Spleen (tissue), 11 donors: ENCODE results near the gene KMO. TPM values are rescaled to one million over a fixed set of nuclear protein-coding genes. Genes with fewer than 3 reads are reported as not detected.

Experiments used
- DNase-seq: peaks from one replicate; pipeline ENCODE4 v3.0.0-alpha.2; 2020
- H3K27ac ChIP-seq, 8 donors: fragments of 200-600 bp; sonication (generic) in 7 of 8; 1 replicate in 4 of 8; 2 replicates in 4 of 8; pipeline versions ENCODE4 v1.5.0 to v1.8.0; 2016 to 2021; ENCODE audit warnings: inconsistent platforms in 4 of 8, mild to moderate bottlenecking in 4 of 8, moderate library complexity in 1 of 8
- H3K27me3 ChIP-seq, 7 donors: fragments of 200-600 bp; sonication (generic) in 6 of 7; replicated peaks in 1 of 7; 1 replicate in 4 of 7; 2 replicates in 3 of 7; pipeline versions ENCODE4 v1.5.0 to v1.8.0; 2016 to 2021; ENCODE audit warnings: inconsistent platforms in 3 of 7, mild to moderate bottlenecking in 1 of 7
- H3K36me3 ChIP-seq, 6 donors: fragments of 200-600 bp; sonication (generic) in 5 of 6; 1 replicate in 4 of 6; 2 replicates in 2 of 6; pipeline versions ENCODE4 v1.5.0 to v1.8.0; 2016 to 2021; ENCODE audit warnings: inconsistent platforms in 2 of 6
- H3K4me1 ChIP-seq, 6 donors: fragments of 200-600 bp; sonication (generic) in 5 of 6; 1 replicate in 3 of 6; 2 replicates in 3 of 6; pipeline versions ENCODE4 v1.5.0 to v1.8.0; 2016 to 2021; ENCODE audit warnings: inconsistent platforms in 3 of 6
- H3K4me3 ChIP-seq, 8 donors: fragments of 200-600 bp; sonication (generic) in 7 of 8; 1 replicate in 4 of 8; 2 replicates in 4 of 8; pipeline versions ENCODE4 v1.5.0 to v1.8.0; 2016 to 2021; ENCODE audit warnings: inconsistent platforms in 4 of 8, mild to moderate bottlenecking in 4 of 8, moderate library complexity in 2 of 8
- H3K9me3 ChIP-seq, 8 donors: fragments of 200-600 bp; sonication (generic) in 7 of 8; 1 replicate in 4 of 8; 2 replicates in 4 of 8; pipeline versions ENCODE4 v1.5.0 to v1.8.0; 2016 to 2021; ENCODE audit warnings: inconsistent platforms in 4 of 8
- POLR2A ChIP-seq, 3 donors: fragments of 450-650 bp; IDR thresholded peaks; one replicate each; pipeline ENCODE4 v1.5.1; 2017; ENCODE audit warnings: antibody characterized with exemption in 3 of 3, mild to moderate bottlenecking in 1 of 3
- POLR2AphosphoS5 ChIP-seq, 3 donors: sonication (generic); formaldehyde crosslinking; IDR thresholded peaks; one replicate each; pipeline ENCODE4 v1.5.1; 2017; ENCODE audit warnings: antibody characterized with exemption in 3 of 3
- WGBS, 5 donors: extraction: QIAGEN DNeasy Blood & Tissue Kit in 3 of 5; methylation state at CpG; one replicate each; pipeline versions ENCODE4 v1.1.5 to v1.1.7; 2013 to 2018; 5-methylcytosine and 5-hydroxymethylcytosine counted together
- intact Hi-C: fragments of 100-400 bp; cut with DNase I; formaldehyde crosslinking; loops from one replicate; pipeline ENCODE4 v1.15.0; 2023; ENCODE audit warnings: low total_unique reads
- polyA plus RNA-seq, 3 donors: library from polyadenylated mRNA; stranded (reverse); fragments of 200-250 nt; gene quantifications; one replicate each; pipeline ENCODE4 v1.2.1, GENCODE V29; 2013
- total RNA-seq, 7 donors: library from RNA; depleted of rRNA in 3 of 7; stranded (reverse); fragments of >200 nt in 3 of 7; fragmentation: NEBNext Ultra II Directional in 4 of 7; extraction: Animal tissue kit (Norgen Biotek cat#: 25700) in 4 of 7; gene quantifications; one replicate each; pipeline versions ENCODE4 v1.1.0 to v1.2.1, GENCODE V29; 2016 to 2021
- TF ChIP-seq, protein P1 (sequence below), 11 experiments: fragments of 200-600 bp in 7 of 11; fragments of 450-650 bp in 4 of 11; sonication (generic) in 4 of 11; IDR thresholded peaks in 8 of 11; conservative IDR thresholded peaks in 3 of 11; 1 replicate in 7 of 11; 2 replicates in 4 of 11; pipeline versions ENCODE4 v1.4.0 to v1.8.0; 2016 to 2021; ENCODE audit warnings: antibody characterized with exemption in 11 of 11, inconsistent platforms in 4 of 11, mild to moderate bottlenecking in 1 of 11
- donor health status: healthy with polysubstance abuse.
- donor health status: DM: no; HTN: no; CAD: no; lungs with moderate emphysema.
- donor health status: DM: no; HTN: no; CAD: no.
- donor health status: Bipolar disorder and iron deficiency.
- donor health status: healthy.
- donor health status: DM: no; HTN: no; CAD: no.
- donor health status: DM: yes; HTN: yes; CAD: no.

The KMO gene
- total and polyA plus RNA-seq, 10 donors, result 10.3 to 25.1 (median 15.2) TPM

GRCh38 chr1:241631674-241632073, 99.5 kb downstream of the KMO start:
- WGBS, 5 donors, result 85 to 93% (median 90%) methylated on average over 5 of the region's 5 CpGs
- no peaks in the 10 kb centered on the region for H3K27me3 ChIP-seq
- no peaks in the 10 kb centered on the region for H3K9me3 ChIP-seq
- no peak overlapping the region for H3K27ac ChIP-seq
- H3K4me3 ChIP-seq, result no peak overlapping the region
- no peak for DNase-seq
- H3K4me1 ChIP-seq, result peaks cover 0 to 49% (median 22%) of the 10 kb centered on the region in 6 donors
- peaks cover 0 to 30% (median 8%) of the 10 kb centered on the region in 6 donors for H3K36me3 ChIP-seq
- TF ChIP-seq POLR2AphosphoS5 (IDR thresholded peaks at IDR 0.05) (no peak), POLR2A (IDR thresholded peaks at IDR 0.05) (no peak)
- TF ChIP-seq, protein P1, sequence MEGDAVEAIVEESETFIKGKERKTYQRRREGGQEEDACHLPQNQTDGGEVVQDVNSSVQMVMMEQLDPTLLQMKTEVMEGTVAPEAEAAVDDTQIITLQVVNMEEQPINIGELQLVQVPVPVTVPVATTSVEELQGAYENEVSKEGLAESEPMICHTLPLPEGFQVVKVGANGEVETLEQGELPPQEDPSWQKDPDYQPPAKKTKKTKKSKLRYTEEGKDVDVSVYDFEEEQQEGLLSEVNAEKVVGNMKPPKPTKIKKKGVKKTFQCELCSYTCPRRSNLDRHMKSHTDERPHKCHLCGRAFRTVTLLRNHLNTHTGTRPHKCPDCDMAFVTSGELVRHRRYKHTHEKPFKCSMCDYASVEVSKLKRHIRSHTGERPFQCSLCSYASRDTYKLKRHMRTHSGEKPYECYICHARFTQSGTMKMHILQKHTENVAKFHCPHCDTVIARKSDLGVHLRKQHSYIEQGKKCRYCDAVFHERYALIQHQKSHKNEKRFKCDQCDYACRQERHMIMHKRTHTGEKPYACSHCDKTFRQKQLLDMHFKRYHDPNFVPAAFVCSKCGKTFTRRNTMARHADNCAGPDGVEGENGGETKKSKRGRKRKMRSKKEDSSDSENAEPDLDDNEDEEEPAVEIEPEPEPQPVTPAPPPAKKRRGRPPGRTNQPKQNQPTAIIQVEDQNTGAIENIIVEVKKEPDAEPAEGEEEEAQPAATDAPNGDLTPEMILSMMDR (IDR thresholded peaks at IDR 0.05 in 8 of 11, conservative IDR thresholded peaks at IDR 0.05 in 3 of 11), result no peak
- intact Hi-C loops, result loop anchor here (10.0 kb wide), 1 partner anchor 213 kb away; the partner anchor contains the start of gene EXO1

- DNase-seq, result no peak
- Histone ChIP-seq H3K27ac (no peak overlapping the region), H3K36me3 (peaks cover 0 to 30% (median 8%) of the 10 kb centered on the region in 6 donors), H3K4me3 (no peak overlapping the region), H3K4me1 (peaks cover 3 to 52% (median 26%) of the 10 kb centered on the region in 6 donors), H3K27me3 (no peaks in the 10 kb centered on the region), H3K9me3 (no peaks in the 10 kb centered on the region)
- WGBS, 5 donors, result 92 to 97% (median 95%) methylated on average over 3 of the region's 3 CpGs
- intact Hi-C loops, result loop anchor here (10.0 kb wide), 1 partner anchor 212 kb away; the partner anchor contains the start of gene EXO1
- no peak for TF ChIP-seq POLR2A (IDR thresholded peaks at IDR 0.05)
- TF ChIP-seq POLR2AphosphoS5 (IDR thresholded peaks at IDR 0.05), result no peak
- TF ChIP-seq, protein P1 (IDR thresholded peaks at IDR 0.05 in 8 of 11, conservative IDR thresholded peaks at IDR 0.05 in 3 of 11), result no peak
Measured at GRCh38 chr1:241632987-241633386, 100.8 kb downstream of the KMO start.

GRCh38 chr1:241635556-241636152, 103.5 kb downstream of the KMO start:
- intact Hi-C loops, result loop anchor here (10.0 kb wide), 1 partner anchor 209 kb away; the partner anchor contains the start of gene EXO1
- Histone ChIP-seq H3K9me3 (no peaks in the 10 kb centered on the region), H3K27me3 (no peaks in the 10 kb centered on the region), H3K36me3 (peaks cover 0 to 30% (median 8%) of the 10 kb centered on the region in 6 donors), H3K4me3 (peak overlapping the region in 1 of 8 donors; percentile 27), H3K27ac (peak overlapping the region in 4 of 8 donors; percentile 12 to 25 (median 21)), H3K4me1 (peaks cover 16 to 58% (median 37%) of the 10 kb centered on the region in 6 donors)
- no peak for DNase-seq
- TF ChIP-seq POLR2A (IDR thresholded peaks at IDR 0.05), result no peak
- 53 to 77% (median 70%) methylated on average over 4 of the region's 4 CpGs for WGBS, 5 donors

GRCh38 chr1:241636291-241636690, 104.1 kb downstream of the KMO start:
- 79 to 88% (median 85%) methylated on average over 1 of the region's 1 CpG for WGBS, 5 donors

More at GRCh38 chr1:241636291-241636690, 104.1 kb downstream of the KMO start:
- peaks cover 18 to 59% (median 41%) of the 10 kb centered on the region in 6 donors for H3K4me1 ChIP-seq
- H3K4me3 ChIP-seq, result no peak overlapping the region
- intact Hi-C loops, result loop anchor here (10.0 kb wide), 1 partner anchor 209 kb away; the partner anchor contains the start of gene EXO1
- TF ChIP-seq POLR2A (IDR thresholded peaks at IDR 0.05) (no peak), POLR2AphosphoS5 (IDR thresholded peaks at IDR 0.05) (no peak)
- TF ChIP-seq, protein P1 (IDR thresholded peaks at IDR 0.05 in 8 of 11, conservative IDR thresholded peaks at IDR 0.05 in 3 of 11), result no peak
- DNase-seq, result no peak
- peaks cover 0 to 30% (median 8%) of the 10 kb centered on the region in 6 donors for H3K36me3 ChIP-seq
- no peaks in the 10 kb centered on the region for H3K9me3 ChIP-seq
- H3K27ac ChIP-seq, result peak overlapping the region in 2 of 8 donors; percentile 20 to 25
- no peaks in the 10 kb centered on the region for H3K27me3 ChIP-seq
